SK-N-SH treated with all-trans-retinoic acid at 6 μM for 48 hours (cell line): ENCODE data around the gene SBK2.

Experiments used
- ATAC-seq: fragments of 200-7000 bp; cut with Tn5 transposase; 3 replicates; pipeline ENCODE4 v1.9.1; 2020; ENCODE audit warnings: mild to moderate bottlenecking, moderate library complexity
- ARNTL ChIP-seq: fragments of 450-650 bp; formaldehyde crosslinking; IDR thresholded peaks from 2 replicates; pipeline ENCODE4 v1.5.0; 2020; ENCODE audit warnings: low read depth, mild to moderate bottlenecking, moderate library complexity, borderline replicate concordance
- BACH2 ChIP-seq: fragments of 250-450 bp; sonication (Bioruptor Pico); IDR thresholded peaks from 2 replicates; pipeline ENCODE4 v1.9.0; 2021; ENCODE audit warnings: mild to moderate bottlenecking, borderline replicate concordance
- CREB5 ChIP-seq: fragments of 250-450 bp; sonication (Bioruptor Pico); IDR thresholded peaks from 2 replicates; pipeline ENCODE4 v1.5.1; 2020; ENCODE audit warnings: low read depth, mild to moderate bottlenecking, moderate library complexity
- CSDC2 ChIP-seq: fragments of 250-450 bp; sonication (Bioruptor Pico); IDR thresholded peaks from 2 replicates; pipeline ENCODE4 v1.5.0; 2020; ENCODE audit warnings: mild to moderate bottlenecking, moderate library complexity
- ESRRG ChIP-seq: fragments of 250-450 bp; sonication (Bioruptor Pico); IDR thresholded peaks from 2 replicates; pipeline ENCODE4 v1.6.1; 2021; ENCODE audit warnings: mild to moderate bottlenecking
- GLIS3 ChIP-seq: fragments of 250-450 bp; sonication (Bioruptor Pico); IDR thresholded peaks from 2 replicates; pipeline ENCODE4 v1.5.0; 2020; ENCODE audit warnings: mild to moderate bottlenecking, moderate library complexity
- ISL1 ChIP-seq: fragments of 250-450 bp; sonication (Bioruptor Pico); IDR thresholded peaks from 2 replicates; pipeline ENCODE4 v2.1.2; 2022; ENCODE audit warnings: mild to moderate bottlenecking, moderate library complexity
- OSR1 ChIP-seq: fragments of 250-450 bp; sonication (Bioruptor Pico); IDR thresholded peaks from 2 replicates; pipeline ENCODE4 v1.8.0; 2022; ENCODE audit warnings: moderate library complexity, mild to moderate bottlenecking, inconsistent platforms
- POU6F1 ChIP-seq: fragments of 250-450 bp; sonication (Bioruptor Pico); IDR thresholded peaks from 2 replicates; pipeline ENCODE4 v1.8.0; 2021; ENCODE audit warnings: low read depth, mild to moderate bottlenecking, moderate library complexity, borderline replicate concordance
- PPARA ChIP-seq: fragments of 250-450 bp; sonication (Bioruptor Pico); IDR thresholded peaks from 2 replicates; pipeline ENCODE4 v1.5.0; 2020; ENCODE audit warnings: mild to moderate bottlenecking, borderline replicate concordance
- SNAI2 ChIP-seq: fragments of 250-450 bp; sonication (Bioruptor Pico); IDR thresholded peaks from 2 replicates; pipeline ENCODE4 v1.5.0; 2020; ENCODE audit warnings: mild to moderate bottlenecking, moderate library complexity
- TCF4 ChIP-seq: fragments of 250-450 bp; sonication (Bioruptor Pico); IDR thresholded peaks from 2 replicates; pipeline ENCODE4 v1.8.0; 2021; ENCODE audit warnings: mild to moderate bottlenecking, moderate library complexity, borderline replicate concordance
- TOX ChIP-seq: fragments of 250-450 bp; sonication (Bioruptor Pico); IDR thresholded peaks from 2 replicates; pipeline ENCODE4 v1.8.0; 2021; ENCODE audit warnings: mild to moderate bottlenecking, moderate library complexity, borderline replicate concordance
- TSHZ2 ChIP-seq: fragments of 250-450 bp; sonication (Bioruptor Pico); IDR thresholded peaks from 2 replicates; pipeline ENCODE4 v1.5.0; 2020; ENCODE audit warnings: mild to moderate bottlenecking, moderate library complexity
- ZFP3 ChIP-seq: fragments of 250-450 bp; sonication (Bioruptor Pico); IDR thresholded peaks from 2 replicates; pipeline ENCODE4 v1.5.0; 2020; ENCODE audit warnings: mild to moderate bottlenecking, moderate library complexity
- ZFP30 ChIP-seq: fragments of 450-650 bp; formaldehyde crosslinking; IDR thresholded peaks from 2 replicates; pipeline ENCODE4 v1.5.0; 2022; ENCODE audit warnings: mild to moderate bottlenecking, moderate library complexity
- ZNF565 ChIP-seq: fragments of 450-650 bp; formaldehyde crosslinking; conservative IDR thresholded peaks from 2 replicates; pipeline ENCODE4 v1.5.0; 2020; ENCODE audit warnings: low read depth, mild to moderate bottlenecking, moderate library complexity
- ZNF70 ChIP-seq: fragments of 450-650 bp; formaldehyde crosslinking; IDR thresholded peaks from 2 replicates; pipeline ENCODE4 v1.5.0; 2020; ENCODE audit warnings: mild to moderate bottlenecking, moderate library complexity
- ZNF8 ChIP-seq: fragments of 450-650 bp; formaldehyde crosslinking; IDR thresholded peaks from 2 replicates; pipeline ENCODE4 v1.5.0; 2020; ENCODE audit warnings: mild to moderate bottlenecking, moderate library complexity
- TF ChIP-seq, protein P1 (sequence below): fragments of 250-450 bp; sonication (Bioruptor Pico); IDR thresholded peaks from 2 replicates; pipeline ENCODE4 v1.5.1; 2021; ENCODE audit warnings: mild to moderate bottlenecking, moderate library complexity

SBK2 gene

GRCh38 chr19:55542292-55542855 lies 5.4 kb upstream of the SBK2 start (continued):
- no peak for TF ChIP-seq TSHZ2 (CRISPR knock-in tag)
- TF ChIP-seq ISL1 (CRISPR knock-in tag), result no peak
- TF ChIP-seq CREB5, result no peak
- TF ChIP-seq ZNF565 (CRISPR knock-in tag), result no peak
- TF ChIP-seq TOX, result no peak
- no peak for TF ChIP-seq ZFP30
- no peak for TF ChIP-seq BACH2 (CRISPR knock-in tag)
- TF ChIP-seq TCF4 (CRISPR knock-in tag), result no peak
- TF ChIP-seq, all 23 proteins: peak for 0

- no peak for ATAC-seq
- TF ChIP-seq ZNF565 (CRISPR knock-in tag), result no peak
- TF ChIP-seq TSHZ2 (CRISPR knock-in tag), result no peak
- TF ChIP-seq CSDC2 (CRISPR knock-in tag), result no peak
- TF ChIP-seq ARNTL (CRISPR knock-in tag), result no peak
Observed at GRCh38 chr19:55541091-55541490, 4.2 kb upstream of the SBK2 start.

DNA sequence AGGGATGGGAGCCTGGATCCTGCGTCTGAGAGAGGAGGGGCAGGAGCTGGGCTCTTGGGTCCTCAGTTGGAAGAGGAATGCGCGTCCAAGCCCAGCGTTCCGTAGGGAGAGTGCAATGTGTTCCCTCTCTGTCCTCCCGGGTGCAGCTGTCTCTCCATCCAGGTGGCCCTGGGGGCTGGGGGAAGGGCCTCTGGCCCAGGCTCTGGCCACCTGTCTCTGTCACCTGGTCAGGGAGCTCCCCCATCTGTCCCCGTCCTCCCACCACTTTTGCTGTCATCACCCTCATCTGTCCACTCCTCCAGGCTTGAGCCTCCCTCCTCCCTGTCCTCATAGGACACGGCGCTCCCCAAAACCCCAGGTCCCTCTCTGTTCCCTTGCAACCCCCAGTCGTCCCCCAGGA lies 3.7 kb upstream of the SBK2 start:
- ATAC-seq, result no peak
- TF ChIP-seq ZFP30, result no peak
- TF ChIP-seq, protein P1, sequence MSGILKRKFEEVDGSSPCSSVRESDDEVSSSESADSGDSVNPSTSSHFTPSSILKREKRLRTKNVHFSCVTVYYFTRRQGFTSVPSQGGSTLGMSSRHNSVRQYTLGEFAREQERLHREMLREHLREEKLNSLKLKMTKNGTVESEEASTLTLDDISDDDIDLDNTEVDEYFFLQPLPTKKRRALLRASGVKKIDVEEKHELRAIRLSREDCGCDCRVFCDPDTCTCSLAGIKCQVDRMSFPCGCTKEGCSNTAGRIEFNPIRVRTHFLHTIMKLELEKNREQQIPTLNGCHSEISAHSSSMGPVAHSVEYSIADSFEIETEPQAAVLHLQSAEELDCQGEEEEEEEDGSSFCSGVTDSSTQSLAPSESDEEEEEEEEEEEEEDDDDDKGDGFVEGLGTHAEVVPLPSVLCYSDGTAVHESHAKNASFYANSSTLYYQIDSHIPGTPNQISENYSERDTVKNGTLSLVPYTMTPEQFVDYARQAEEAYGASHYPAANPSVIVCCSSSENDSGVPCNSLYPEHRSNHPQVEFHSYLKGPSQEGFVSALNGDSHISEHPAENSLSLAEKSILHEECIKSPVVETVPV (CRISPR knock-in tag), result no peak

GRCh38 chr19:55539090-55539984 lies 2.4 kb upstream of the SBK2 start:
- no peak for ATAC-seq
- TF ChIP-seq ZNF8, result no peak
- no peak for TF ChIP-seq TCF4 (CRISPR knock-in tag)
- TF ChIP-seq ZFP30, result no peak
- no peak for TF ChIP-seq BACH2 (CRISPR knock-in tag)
- no peak for TF ChIP-seq GLIS3 (CRISPR knock-in tag)
- no peak for TF ChIP-seq CREB5
- no peak for TF ChIP-seq ISL1 (CRISPR knock-in tag)
- TF ChIP-seq POU6F1 (CRISPR knock-in tag), result no peak
- no peak for TF ChIP-seq CSDC2 (CRISPR knock-in tag)
- no peak for TF ChIP-seq ESRRG
- no peak for TF ChIP-seq ARNTL (CRISPR knock-in tag)
- TF ChIP-seq SNAI2, result no peak
- TF ChIP-seq, protein P1 (CRISPR knock-in tag), result no peak
- no peak for TF ChIP-seq TOX
- TF ChIP-seq ZNF70 (CRISPR knock-in tag), result no peak
- TF ChIP-seq ZFP3 (CRISPR knock-in tag), result no peak
- TF ChIP-seq PPARA (CRISPR knock-in tag), result no peak
- no peak for TF ChIP-seq ZNF565 (CRISPR knock-in tag)
- TF ChIP-seq OSR1, result no peak
- TF ChIP-seq, all 23 proteins: peak for 0
